Amniotic stem cell (primary cell): ENCODE results near the gene SLC44A5.
"Not testable (repeated sequence)": the region's sequence is repeated elsewhere in the genome, so short reads cannot be mapped to it uniquely, and the experiment has no call there.

Source experiments
- DNase-seq: peaks from one replicate; lab custom pipeline; 2025; lab: John Stamatoyannopoulos, UW

SLC44A5 gene

DNA sequence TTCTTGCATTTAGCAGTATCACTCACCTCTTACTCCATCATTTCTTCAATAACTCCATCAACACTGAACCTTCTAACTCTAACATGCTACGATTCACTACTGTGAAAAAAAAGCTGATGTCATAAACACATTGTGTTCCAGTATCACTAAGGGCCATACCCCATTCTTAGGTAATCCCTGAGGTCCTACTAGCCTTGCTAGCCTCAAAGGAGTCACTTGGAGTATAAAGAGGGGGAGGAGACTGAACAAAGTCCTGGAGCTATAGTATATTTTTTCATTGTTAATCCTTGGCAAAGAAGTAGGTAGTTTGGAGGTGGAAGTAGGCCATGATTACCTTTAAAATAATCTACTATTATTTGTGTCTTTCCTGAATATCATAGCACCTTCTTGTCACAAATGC, at the start of gene SLC44A5:
Gene SLC44A5 (minus strand): TSS at position 101 of the 400 bp plus-strand sequence. CDS start 69,667 bp downstream, outside the sequence.
- DNase-seq: no peak

DNA sequence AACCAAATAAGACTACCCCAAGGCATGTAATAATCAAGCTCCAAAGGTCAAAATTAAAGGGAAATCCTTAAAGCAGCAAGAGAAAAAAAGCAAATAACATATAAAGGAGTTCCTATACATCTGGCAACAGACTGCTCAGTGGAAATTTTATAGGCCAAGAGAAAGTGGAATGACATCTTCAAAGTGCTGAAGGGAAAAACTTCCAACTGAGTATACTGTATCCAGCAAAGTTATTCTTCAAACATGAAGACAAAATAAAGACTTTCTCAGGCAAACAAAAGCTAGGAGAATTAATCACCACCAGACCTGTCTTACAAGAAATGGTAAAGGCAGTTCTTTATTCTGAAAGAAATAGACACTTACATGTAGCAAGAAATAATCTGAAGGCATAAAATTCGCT, 45.0 kb upstream of the SLC44A5 start:
- no peak for DNase-seq

DNA sequence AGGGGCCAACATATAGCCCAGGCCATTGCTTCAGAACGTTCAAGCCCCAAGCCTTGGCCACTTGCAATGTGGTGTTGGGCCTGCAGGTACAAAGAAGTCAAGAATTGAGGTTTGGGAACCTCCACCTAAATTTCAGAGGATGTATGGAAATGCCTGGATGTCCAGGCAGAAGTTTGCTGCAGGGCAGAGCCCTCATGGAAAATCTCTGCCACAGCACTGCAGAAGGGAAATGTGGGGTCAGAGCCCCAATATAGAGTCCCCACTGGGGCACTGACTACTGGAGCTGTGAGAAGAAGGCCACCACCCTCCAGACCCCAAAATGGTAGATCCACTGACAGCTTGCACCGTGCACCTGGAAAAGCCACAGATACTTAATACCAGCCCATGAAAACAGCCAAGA, 36.3 kb upstream of the SLC44A5 start:
- not testable (repeated sequence) for DNase-seq

DNA sequence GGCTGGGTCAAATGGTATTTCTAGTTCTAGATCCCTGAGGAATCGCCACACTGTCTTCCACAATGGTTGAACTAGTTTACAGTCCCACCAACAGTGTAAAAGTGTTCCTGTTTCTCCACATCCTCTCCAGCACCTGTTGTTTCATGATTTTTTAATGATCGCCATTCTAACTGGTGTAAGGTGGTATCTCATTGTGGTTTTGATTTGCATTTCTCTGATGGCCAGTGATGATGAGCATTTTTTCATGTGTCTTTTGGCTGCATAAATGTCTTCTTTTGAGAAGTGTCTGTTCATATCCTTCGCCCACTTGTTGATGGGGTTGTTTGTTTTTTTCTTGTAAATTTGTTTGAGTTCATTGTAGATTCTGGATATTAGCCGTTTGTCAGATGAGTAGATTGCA, 34.2 kb upstream of the SLC44A5 start:
- DNase-seq: not testable (repeated sequence)

DNA sequence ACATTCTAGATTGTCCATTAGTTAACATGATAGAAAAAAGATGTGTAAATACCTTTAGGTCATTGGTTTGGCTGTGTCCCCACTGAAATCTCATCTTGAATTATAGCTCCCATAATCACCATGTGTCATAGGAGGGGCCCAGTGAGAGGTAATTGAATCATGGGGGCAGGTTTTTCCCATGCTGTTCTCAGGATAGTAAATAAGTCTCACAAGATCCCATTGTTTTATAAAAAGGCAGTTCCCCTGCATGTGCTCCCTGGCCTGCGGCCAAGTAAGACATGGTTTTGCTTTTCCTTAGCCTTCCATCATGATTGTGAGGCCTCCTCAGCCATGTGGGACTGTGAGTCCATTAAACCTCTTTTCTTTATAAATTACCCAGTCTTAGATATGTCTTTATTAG, 32.5 kb upstream of the SLC44A5 start:
- DNase-seq: no peak

DNA sequence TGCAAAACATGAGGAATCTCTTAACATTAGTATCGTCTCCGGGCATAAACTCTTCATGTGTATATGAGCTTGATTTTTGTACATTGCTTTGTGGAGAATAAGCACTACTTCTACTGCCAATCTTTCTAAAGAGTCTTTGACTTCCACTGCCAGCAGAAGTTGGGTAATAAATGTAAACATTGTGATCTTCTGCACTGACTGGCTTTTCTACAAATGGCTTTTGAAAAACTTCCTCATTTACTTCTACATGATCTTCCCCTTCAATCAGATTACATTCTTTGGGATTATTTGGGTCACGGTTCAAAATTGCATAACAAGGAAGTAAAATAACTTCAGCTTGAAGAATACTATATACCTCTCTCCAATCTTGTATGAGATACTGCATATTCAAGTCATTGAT, 30.4 kb upstream of the SLC44A5 start:
- no peak for DNase-seq

DNA sequence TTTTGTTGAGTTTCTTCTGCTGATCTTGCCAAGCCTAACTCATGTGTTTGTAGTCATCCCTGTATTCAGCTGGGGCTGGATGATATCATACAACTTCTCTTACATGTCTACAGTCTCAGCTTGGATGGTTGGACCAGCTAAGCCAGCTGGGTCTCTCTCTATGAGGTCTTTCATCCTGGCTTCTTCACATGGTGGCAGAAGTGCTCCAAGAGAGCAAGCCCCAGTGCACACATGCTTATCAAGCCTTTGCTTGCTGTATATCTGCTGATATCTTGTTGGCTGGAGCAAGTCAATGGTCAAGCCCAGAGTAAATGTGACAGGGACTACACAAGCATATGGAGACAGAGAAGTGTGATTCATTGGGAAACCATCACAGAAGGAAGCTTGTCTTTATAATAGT, 29.2 kb upstream of the SLC44A5 start:
- no peak for DNase-seq

DNA sequence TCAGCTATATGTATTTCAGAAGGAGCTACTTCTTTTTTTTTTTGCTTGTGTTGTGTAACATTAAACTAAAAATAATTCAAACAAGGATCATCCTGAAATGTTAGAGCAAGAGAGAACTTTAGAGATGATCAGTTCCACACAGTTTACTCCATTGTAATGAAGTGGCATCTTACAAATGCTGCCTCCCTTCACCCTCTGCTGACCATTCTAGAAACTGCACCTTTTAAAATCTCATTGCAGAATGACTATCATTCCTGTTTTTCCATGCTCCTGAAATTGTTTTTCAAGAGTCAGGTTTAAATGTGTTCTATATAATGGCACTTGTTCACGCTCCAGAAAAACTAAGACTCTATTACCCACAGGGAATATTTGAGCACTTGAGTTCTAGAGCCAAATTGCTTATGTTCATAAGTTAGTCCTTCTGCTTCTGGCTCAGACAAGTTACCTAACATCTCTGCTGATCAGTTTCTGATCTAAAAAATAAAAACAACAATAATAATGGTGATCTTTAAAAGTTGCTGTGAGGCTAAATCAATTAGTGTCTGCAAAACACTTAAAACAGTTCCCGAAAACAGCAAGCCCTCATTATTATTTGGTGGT, 21.5 kb upstream of the SLC44A5 start:
- DNase-seq: no peak

DNA sequence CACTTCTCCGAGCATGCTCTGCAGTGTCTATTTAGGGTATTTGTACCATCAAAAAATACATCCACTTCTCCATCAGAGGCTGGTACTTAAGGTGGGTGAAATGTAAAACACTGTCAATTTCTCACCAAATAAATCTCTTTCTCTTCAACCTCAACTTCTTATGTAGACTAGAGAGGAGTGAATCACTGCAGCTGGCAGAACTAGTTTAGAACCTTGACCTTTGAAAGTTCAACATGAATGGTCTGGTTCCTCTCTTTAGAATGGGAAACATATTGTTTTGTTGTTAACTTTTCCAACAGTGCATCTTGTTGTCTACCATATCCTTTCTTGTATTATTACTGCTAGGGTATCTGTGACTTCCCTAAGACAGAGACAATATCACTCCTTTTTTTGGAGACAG, 20.1 kb upstream of the SLC44A5 start:
- no peak for DNase-seq

DNA sequence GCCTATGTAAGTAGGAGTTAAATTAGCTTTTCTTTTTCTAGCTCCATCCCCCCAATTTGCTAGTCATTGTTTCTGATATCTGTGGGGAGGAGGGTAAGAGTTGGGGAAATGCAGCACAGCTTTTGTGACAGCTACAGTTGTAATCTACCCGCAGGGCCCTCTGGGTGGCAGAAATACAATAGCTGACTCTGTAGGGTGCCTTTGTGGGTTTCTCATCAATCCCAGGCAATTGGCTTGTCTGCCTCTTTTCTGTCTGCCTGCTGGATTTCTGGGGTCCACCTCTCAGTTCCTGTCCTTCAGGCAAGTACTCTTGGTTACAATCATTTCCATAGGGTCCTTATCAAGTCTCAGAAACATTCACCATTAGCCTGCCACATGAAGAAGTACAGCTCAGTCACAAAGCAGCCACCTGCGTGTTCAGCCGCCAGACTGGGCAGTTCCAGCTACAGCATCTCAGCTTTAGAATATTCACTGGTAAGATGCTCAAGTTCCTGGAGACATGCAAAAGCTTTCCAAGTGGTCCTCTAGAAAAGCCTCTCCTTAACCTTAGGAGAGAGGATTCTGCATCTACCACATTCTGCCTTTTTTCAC, 19.2 kb upstream of the SLC44A5 start:
- no peak for DNase-seq

DNA sequence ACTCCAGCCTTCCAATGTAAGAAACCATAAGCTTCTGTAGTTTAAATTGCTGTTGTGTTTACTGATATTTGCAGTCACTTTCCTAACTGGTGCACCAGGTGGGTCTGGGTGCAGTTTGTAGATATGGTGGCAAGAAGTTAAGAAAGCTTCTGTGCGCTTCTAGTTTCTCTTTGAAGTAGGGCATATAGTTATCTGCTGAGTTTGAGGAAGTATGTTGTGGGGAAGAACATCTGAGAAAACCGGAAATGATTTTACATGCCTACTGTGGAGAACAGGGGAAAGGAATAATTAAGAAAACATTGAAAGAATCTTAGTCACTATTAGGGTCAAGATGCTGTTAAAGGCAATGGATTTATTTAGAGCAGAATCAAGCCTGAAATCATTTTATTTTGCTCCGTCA, 14.9 kb upstream of the SLC44A5 start:
- no peak for DNase-seq

DNA sequence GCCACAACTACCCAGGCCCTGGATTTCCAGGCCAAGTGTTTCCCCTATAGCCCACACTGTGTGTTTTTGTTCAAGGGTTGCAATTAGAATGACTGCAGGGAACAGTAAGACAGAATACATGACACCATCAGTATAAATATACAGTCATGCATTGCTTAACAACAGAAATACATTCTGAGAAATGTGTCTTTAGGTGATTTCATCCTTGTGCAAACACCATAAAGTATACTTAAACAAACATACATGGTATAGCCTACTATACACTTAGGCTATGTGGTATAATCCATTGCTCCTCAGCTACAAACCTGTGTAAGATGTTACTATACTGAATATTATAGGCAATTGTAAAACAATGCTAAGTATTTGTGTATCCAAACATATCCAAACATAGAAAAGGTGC, 7.5 kb upstream of the SLC44A5 start:
- DNase-seq: no peak

- peak; percentile 30 for DNase-seq
These were observed 5.8 kb upstream of the SLC44A5 start for GRCh38 chr1:75616436-75617433.

DNA sequence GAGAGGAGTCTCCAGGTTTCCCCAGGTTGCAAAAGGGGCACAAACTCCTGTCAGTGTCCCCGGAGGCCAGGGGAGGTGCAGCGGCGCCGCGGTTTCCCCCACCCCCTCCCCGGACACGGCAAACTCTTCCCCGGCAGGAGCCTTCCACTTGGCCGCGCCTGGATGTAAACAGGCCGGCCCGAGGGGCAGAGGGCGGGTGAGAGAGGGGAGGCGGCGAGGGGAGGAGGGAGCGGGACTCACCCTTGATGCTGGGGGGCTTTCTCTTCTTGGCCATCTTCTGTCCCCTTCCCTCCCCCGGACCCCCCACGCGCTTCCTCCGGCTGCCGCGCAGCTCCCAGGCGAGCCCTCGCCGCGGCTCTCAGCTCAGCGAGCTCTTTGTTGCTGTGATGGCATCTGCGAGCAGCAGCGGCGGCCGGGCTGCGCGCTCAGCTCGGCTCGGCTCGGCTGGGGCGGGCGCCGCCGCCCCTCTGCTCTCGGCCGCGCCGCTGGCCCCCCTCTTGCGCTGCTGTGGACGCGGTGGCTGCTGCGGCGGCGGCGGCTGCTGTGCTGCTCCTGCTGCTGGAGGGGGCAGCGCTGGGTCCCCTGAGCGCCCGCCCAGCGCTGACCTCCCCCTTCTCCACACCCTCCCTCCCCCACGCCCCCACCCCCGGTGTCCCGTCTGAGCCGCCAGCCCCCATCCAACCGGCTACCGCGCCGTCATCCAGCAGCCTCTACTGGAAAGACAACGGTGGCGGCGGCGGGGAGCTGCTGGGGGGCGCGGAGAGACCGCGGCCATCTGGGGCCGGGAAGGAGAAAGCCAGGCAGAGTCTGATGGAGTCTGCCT, 4.9 kb upstream of the SLC44A5 start:
- DNase-seq: no peak

- DNase-seq: no peak
These were observed 3.5 kb upstream of the SLC44A5 start for GRCh38 chr1:75614399-75614756.

GRCh38 chr1:75613916-75614315, 3.0 kb upstream of the SLC44A5 start:
- DNase-seq: no peak

DNA sequence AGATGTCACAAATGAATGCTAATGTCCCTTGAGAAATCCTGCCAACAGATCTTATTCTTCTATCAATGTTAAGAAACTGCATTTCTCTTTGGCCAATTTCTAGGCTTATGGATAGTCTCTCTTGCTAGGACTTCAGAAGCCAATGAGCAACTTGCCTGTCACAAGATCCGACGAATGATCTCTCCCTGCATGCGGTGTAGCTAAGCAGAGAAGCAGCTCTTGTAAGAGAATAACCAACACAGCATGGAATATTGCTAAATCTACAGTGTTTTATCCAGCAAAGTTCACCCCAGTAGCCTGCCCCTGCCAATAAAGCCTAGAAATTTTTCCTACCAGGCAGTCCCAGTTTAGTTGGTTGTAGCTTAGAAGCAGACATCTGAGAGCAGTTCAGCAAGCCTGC, 2.1 kb upstream of the SLC44A5 start:
- no peak for DNase-seq

GRCh38 chr1:75602486-75602885, 8.4 kb downstream of the SLC44A5 start:
- DNase-seq: no peak

DNA sequence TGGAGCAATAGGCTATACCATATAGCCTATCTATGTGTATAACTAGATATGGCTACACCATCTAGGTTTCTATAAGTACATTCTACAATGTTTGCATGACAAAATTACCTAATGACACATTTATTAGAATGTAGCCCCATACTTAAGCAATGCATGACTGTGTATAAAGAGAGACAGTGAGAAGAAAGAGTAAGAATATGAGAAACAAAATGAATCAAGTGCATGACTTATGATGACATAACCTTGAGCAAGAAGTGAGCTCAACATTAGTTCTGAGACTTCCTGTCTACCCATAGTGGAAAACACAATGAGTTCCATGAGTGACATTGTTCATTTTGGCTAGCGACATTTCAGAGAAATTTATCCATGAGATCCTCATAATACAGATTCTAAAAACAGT, 10.1 kb downstream of the SLC44A5 start:
- DNase-seq: no peak

DNA sequence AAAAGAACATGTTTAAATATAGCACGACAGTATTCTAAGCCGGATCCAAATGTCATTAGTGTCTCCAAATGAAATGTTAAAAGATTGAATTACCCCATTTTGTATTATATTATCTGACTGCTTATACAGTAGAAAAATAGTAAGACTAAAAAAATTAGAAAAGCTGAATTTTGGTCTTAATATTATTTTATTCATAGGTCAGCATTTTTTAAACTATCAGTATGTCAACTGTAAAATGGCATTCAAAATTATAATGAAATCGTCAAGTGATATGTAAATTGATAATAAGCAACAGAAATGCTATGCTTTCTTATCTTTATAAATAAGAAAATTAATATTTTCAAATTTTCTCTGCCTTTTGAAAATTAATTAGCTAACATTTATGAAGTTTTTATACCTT, 16.6 kb downstream of the SLC44A5 start:
- no peak for DNase-seq

DNA sequence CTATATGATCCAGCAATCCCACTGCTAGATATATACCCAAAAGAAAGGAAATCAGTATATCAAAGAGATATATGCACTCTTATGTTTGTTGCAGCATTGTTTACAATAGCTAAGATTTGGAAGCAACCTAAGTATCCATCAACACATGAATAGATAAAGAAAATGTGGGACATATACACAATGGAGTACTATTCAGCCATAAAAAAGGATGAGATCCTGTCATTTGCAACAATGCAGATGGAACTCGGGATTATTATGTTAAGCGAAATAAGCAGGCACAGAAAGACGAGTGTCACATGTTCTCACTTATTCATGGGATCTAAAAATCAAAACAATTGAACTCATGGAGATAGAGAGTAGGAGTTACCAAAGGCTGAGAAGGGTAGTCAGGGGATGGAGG, 17.5 kb downstream of the SLC44A5 start:
- not testable (repeated sequence) for DNase-seq

- no peak for DNase-seq
These were observed 21.3 kb downstream of the SLC44A5 start for GRCh38 chr1:75589637-75590036.
